Embryonic facial prominence (tissue), 1 donor: ENCODE data around the gene ECT2L.

ENCODE experiments used
- DNase-seq: peaks from one replicate; pipeline ENCODE4 v3.0.0-alpha.2; 2016; ENCODE audit errors: extremely low spot score

The ECT2L gene

GRCh38 chr6:138862456-138862855 is 66.6 kb downstream of the ECT2L start:
- no peak for DNase-seq

- no peak for DNase-seq
Observed at GRCh38 chr6:138863321-138863720, 67.4 kb downstream of the ECT2L start.

GRCh38 chr6:138864343-138864890 is 68.5 kb downstream of the ECT2L start:
- no peak for DNase-seq

- no peak for DNase-seq
Observed at GRCh38 chr6:138865480-138866109, 69.7 kb downstream of the ECT2L start.

GRCh38 chr6:138868181-138868580 is 72.3 kb downstream of the ECT2L start:
- DNase-seq = no peak

GRCh38 chr6:138869398-138869797 is 73.5 kb downstream of the ECT2L start:
- DNase-seq = no peak

- no peak for DNase-seq
Observed at GRCh38 chr6:138873191-138873590, 77.3 kb downstream of the ECT2L start.

GRCh38 chr6:138882369-138883017 is 86.6 kb downstream of the ECT2L start:
- no peak for DNase-seq

GRCh38 chr6:138885156-138885819 is 89.4 kb downstream of the ECT2L start:
- no peak for DNase-seq

- DNase-seq = no peak
Observed at GRCh38 chr6:138891255-138891986, 95.5 kb downstream of the ECT2L start.

GRCh38 chr6:138896104-138896756 is 100.3 kb downstream of the ECT2L start:
- no peak for DNase-seq

- DNase-seq = no peak
Observed at GRCh38 chr6:138897031-138897430, 101.1 kb downstream of the ECT2L start.

- no peak for DNase-seq
Observed at GRCh38 chr6:138907167-138907566, 111.3 kb downstream of the ECT2L start.

- DNase-seq = no peak
Observed at GRCh38 chr6:138909511-138909910, 113.6 kb downstream of the ECT2L start.

- no peak for DNase-seq
Observed at GRCh38 chr6:138909975-138910374, 114.1 kb downstream of the ECT2L start.

GRCh38 chr6:138912308-138912707 is 116.4 kb downstream of the ECT2L start:
- no peak for DNase-seq

- no peak for DNase-seq
Observed at GRCh38 chr6:138914701-138915100, 118.8 kb downstream of the ECT2L start.

- no peak for DNase-seq
Observed at GRCh38 chr6:138920906-138921305, 125.0 kb downstream of the ECT2L start.

- DNase-seq = no peak
Observed at GRCh38 chr6:138923561-138923960, 127.7 kb downstream of the ECT2L start.

GRCh38 chr6:138925806-138926205 is 129.9 kb downstream of the ECT2L start:
- no peak for DNase-seq

GRCh38 chr6:138926579-138926978 is 130.7 kb downstream of the ECT2L start:
- no peak for DNase-seq

- no peak for DNase-seq
Observed at GRCh38 chr6:138931660-138932059, 135.8 kb downstream of the ECT2L start.
